OCI-LY7 (cell line): ENCODE results near the gene CEP78. TPM values are rescaled to one million over a fixed set of nuclear protein-coding genes. Genes with fewer than 3 reads are reported as not detected.

Source experiments
- BruUV-seq: library from RNA; stranded (reverse); fragments of 400-500 nt; replicated peaks from 2 replicates; lab custom pipeline; 2021; lab: Mats Ljungman, UMichigan
- CTCF ChIA-PET: fragments of 300-600 bp; sonication (Branson Sonifier 250); formaldehyde crosslinking; loops from one replicate; lab custom pipeline; 2022; ENCODE audit warnings: antibody characterized with exemption; ENCODE audit not compliant: unreplicated experiment; lab: Charles Lee
- POLR2A ChIA-PET: fragments of 300-600 bp; sonication (Branson Sonifier 250); formaldehyde crosslinking; loops from one replicate; lab custom pipeline; 2022; ENCODE audit warnings: antibody characterized with exemption; lab: Charles Lee
- DNase-seq: peaks from one replicate; pipeline ENCODE4 v3.0.0-alpha.2; 2015; ENCODE audit warnings: low spot score
- H2AFZ ChIP-seq: fragments of 200-600 bp; sonication (generic), shearing (Covaris generic); 2 replicates; pipeline ENCODE4 v1.6.1; 2014; ENCODE audit warnings: mild to moderate bottlenecking, antibody characterized with exemption, low read length, moderate library complexity
- H3K27ac ChIP-seq: fragments of 200-600 bp; sonication (generic); 2 replicates; pipeline ENCODE4 v1.5.1; 2014; ENCODE audit warnings: mixed run types, low read depth, mild to moderate bottlenecking, moderate library complexity, low read length, inconsistent platforms; ENCODE audit not compliant: poor library complexity, severe bottlenecking
- H3K36me3 ChIP-seq: fragments of 200-600 bp; sonication (generic); 2 replicates; pipeline ENCODE4 v1.6.1; 2014; ENCODE audit warnings: mild to moderate bottlenecking, antibody characterized with exemption, low read length, moderate library complexity, mixed read lengths; ENCODE audit not compliant: insufficient read depth
- H3K4me1 ChIP-seq: fragments of 200-600 bp; sonication (generic); 2 replicates; pipeline ENCODE4 v1.5.1; 2014; ENCODE audit warnings: mild to moderate bottlenecking, low read length; ENCODE audit not compliant: insufficient read depth, poor library complexity, severe bottlenecking
- H3K4me2 ChIP-seq: fragments of 200-600 bp; sonication (generic); 2 replicates; pipeline ENCODE4 v1.6.1; 2014; ENCODE audit warnings: mild to moderate bottlenecking, low read length
- H3K4me3 ChIP-seq: fragments of 200-600 bp; sonication (generic); 2 replicates; pipeline ENCODE4 v1.5.1; 2014; ENCODE audit warnings: mild to moderate bottlenecking, low read depth, low read length; ENCODE audit not compliant: poor library complexity, severe bottlenecking
- H3K79me2 ChIP-seq: fragments of 200-600 bp; sonication (generic); 2 replicates; pipeline ENCODE4 v1.6.1; 2016; ENCODE audit warnings: low read depth, mild to moderate bottlenecking, low read length, moderate library complexity, mixed read lengths; ENCODE audit not compliant: insufficient read depth
- H3K9me2 ChIP-seq: fragments of 200-600 bp; sonication (generic); 2 replicates; pipeline ENCODE4 v1.6.1; 2016; ENCODE audit warnings: mild to moderate bottlenecking, low read length, mixed read lengths; ENCODE audit not compliant: insufficient read depth
- H3K9me3 ChIP-seq: fragments of 200-600 bp; sonication (generic); 2 replicates; pipeline ENCODE4 v1.6.1; 2014; ENCODE audit warnings: mild to moderate bottlenecking, mixed run types, low read length, mixed read lengths
- H4K20me1 ChIP-seq: fragments of 200-600 bp; sonication (generic); 2 replicates; pipeline ENCODE4 v1.6.1; 2014; ENCODE audit warnings: mild to moderate bottlenecking, antibody characterized with exemption, low read length, moderate library complexity, mixed read lengths; ENCODE audit not compliant: insufficient read depth
- CTCF ChIP-seq: fragments of 200-600 bp; sonication (generic); conservative IDR thresholded peaks from 2 replicates; pipeline ENCODE4 v1.5.1; 2014; ENCODE audit warnings: mild to moderate bottlenecking, antibody characterized with exemption, low read length, moderate library complexity, mixed read lengths
- EZH2phosphoT487 ChIP-seq: fragments of 200-600 bp; sonication (generic); IDR thresholded peaks from 2 replicates; pipeline ENCODE4 v1.6.1; 2018; ENCODE audit warnings: low read depth, borderline replicate concordance, mild to moderate bottlenecking, mixed run types, antibody characterized with exemption, low read length, moderate library complexity, mixed read lengths
- intact Hi-C: fragments of 100-400 bp; cut with micrococcal nuclease; formaldehyde crosslinking; loops from one replicate; pipeline ENCODE4 v1.10.0; 2022; ENCODE audit not compliant: unreplicated experiment
- total RNA-seq, 2 experiments: library from RNA; depleted of rRNA in 1 of 2; stranded (reverse); fragments of >200 nt in 1 of 2; shearing (Covaris generic) in 1 of 2; gene quantifications; 2 replicates each; pipeline ENCODE4 v1.2.3, GENCODE V29; 2014 to 2022

CEP78 gene
- total RNA-seq, 2 experiments from 2014 or later, result 49.5 to 59.3 TPM

- Histone ChIP-seq H3K4me3 (no peak overlapping the region), H2AFZ (no peak overlapping the region), H3K36me3 (no peaks in the 10 kb centered on the region), H3K4me2 (no peak overlapping the region), H3K9me2 (no peaks in the 10 kb centered on the region), H3K4me1 (peaks cover 49% of the 10 kb centered on the region), H3K27ac (no peak overlapping the region), H3K79me2 (no peaks in the 10 kb centered on the region), H4K20me1 (no peaks in the 10 kb centered on the region), H3K9me3 (no peaks in the 10 kb centered on the region)
- TF ChIP-seq CTCF (no peak), EZH2phosphoT487 (no peak)
- intact Hi-C loops, result loop anchor here (2.0 kb wide), 1 partner anchor 21 kb away; no protein-coding TSS in a partner anchor
- no peak for DNase-seq
- CTCF ChIA-PET, result no interaction called here
- BruUV-seq, result no TSS peak
- POLR2A ChIA-PET, result interaction anchor here (0.6 to 1.0 kb wide), 3 partner anchors 9 to 120 kb away, joined by 3 read pairs; no protein-coding TSS in a partner anchor
Observed at GRCh38 chr9:78191931-78192330, 43.9 kb upstream of the CEP78 start.

- intact Hi-C loops, result loop anchor here (1.0 to 5.0 kb wide), 4 partner anchors 15 to 101 kb away; partner anchors contain the start of genes CEP78 and PSAT1
- CTCF ChIA-PET, result interaction anchor here (1.1 kb wide), 1 partner anchor 15 kb away, joined by 7 read pairs; no protein-coding TSS in a partner anchor
- peak overlapping the region; percentile 53 for H3K4me3 ChIP-seq
- peak overlapping the region; percentile 76 for H2AFZ ChIP-seq
- peaks cover 58% of the 10 kb centered on the region for H3K4me1 ChIP-seq
- H3K9me2 ChIP-seq, result no peaks in the 10 kb centered on the region
- peak overlapping the region; percentile 74 for H3K4me2 ChIP-seq
- TF ChIP-seq EZH2phosphoT487 (no peak), CTCF (no peak)
- POLR2A ChIA-PET, result interaction anchor here (1.4 to 3.1 kb wide), 6 partner anchors 10 to 101 kb away, joined by 3 to 16 read pairs (median 9); partner anchors contain the start of gene PSAT1
- DNase-seq, result peak; percentile 81
- H3K36me3 ChIP-seq, result no peaks in the 10 kb centered on the region; the same call in 1 of the 2 replicates
- no peaks in the 10 kb centered on the region for H3K79me2 ChIP-seq
- peak overlapping the region; percentile 95 for H3K27ac ChIP-seq
- H4K20me1 ChIP-seq, result no peaks in the 10 kb centered on the region
- peaks cover 15% of the 10 kb centered on the region; the same call in 1 of the 2 replicates for H3K9me3 ChIP-seq
- BruUV-seq, result no TSS peak
Observed at GRCh38 chr9:78196258-78196657, 39.6 kb upstream of the CEP78 start.
